ENCODE results near the gene CLSTN2.

The CLSTN2 gene

DNA sequence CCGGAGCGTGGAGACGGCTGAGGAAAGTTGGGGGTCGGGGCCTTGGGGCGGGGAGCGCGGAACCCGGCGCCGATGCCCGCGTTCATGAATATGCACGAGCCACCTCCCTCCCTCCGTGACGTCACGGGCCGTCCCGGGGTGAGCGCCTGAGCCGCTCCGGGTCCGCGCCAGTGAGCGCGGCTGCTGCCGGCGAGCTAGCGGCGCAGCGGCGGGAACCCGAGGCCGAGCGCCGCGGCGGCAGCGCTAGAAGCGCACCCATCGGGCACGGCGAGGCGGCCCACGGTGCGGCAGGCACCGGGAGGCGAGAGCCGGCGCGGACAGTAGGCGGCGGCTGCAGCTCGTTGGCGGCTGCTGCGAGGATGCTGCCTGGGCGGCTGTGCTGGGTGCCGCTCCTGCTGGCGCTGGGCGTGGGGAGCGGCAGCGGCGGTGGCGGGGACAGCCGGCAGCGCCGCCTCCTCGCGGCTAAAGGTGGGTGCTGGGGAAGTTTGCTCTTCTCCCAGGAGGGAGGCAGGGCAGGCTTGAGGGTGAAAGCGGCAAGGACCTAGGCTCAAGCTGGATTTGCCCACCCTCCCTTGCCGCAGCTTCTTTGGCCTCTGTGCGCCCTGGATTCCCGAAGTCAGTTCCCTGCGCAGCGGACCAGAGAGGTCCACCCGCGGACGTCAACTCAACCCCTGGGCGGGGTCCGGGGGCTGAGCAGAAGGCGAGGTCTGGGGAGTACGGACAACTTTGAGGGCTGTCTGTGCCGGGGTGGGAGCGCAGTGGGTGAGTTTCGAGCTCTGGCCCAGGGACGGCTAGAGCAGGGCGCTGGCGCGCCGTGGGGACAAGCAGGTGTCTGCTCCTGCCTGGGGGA lies at the start of gene CLSTN2:
Gene CLSTN2, plus strand, starts transcription at position 170 of the 850 bp plus-strand sequence.
- DNase-seq (ENCODE audit: low read depth, low spot score): peak; percentile 35
- H3K4me3 ChIP-seq (ENCODE audit: low read depth, low read length): peak within 1 kb of the TSS; percentile 39
- TF ChIP-seq, protein P1, sequence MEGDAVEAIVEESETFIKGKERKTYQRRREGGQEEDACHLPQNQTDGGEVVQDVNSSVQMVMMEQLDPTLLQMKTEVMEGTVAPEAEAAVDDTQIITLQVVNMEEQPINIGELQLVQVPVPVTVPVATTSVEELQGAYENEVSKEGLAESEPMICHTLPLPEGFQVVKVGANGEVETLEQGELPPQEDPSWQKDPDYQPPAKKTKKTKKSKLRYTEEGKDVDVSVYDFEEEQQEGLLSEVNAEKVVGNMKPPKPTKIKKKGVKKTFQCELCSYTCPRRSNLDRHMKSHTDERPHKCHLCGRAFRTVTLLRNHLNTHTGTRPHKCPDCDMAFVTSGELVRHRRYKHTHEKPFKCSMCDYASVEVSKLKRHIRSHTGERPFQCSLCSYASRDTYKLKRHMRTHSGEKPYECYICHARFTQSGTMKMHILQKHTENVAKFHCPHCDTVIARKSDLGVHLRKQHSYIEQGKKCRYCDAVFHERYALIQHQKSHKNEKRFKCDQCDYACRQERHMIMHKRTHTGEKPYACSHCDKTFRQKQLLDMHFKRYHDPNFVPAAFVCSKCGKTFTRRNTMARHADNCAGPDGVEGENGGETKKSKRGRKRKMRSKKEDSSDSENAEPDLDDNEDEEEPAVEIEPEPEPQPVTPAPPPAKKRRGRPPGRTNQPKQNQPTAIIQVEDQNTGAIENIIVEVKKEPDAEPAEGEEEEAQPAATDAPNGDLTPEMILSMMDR (IDR thresholded peaks at IDR 0.05; ENCODE audit: low read depth, low read length): no peak
- in situ Hi-C loops (cut with HindIII; ENCODE audit: low sequenced_read_pairs): no loop called here

DNA sequence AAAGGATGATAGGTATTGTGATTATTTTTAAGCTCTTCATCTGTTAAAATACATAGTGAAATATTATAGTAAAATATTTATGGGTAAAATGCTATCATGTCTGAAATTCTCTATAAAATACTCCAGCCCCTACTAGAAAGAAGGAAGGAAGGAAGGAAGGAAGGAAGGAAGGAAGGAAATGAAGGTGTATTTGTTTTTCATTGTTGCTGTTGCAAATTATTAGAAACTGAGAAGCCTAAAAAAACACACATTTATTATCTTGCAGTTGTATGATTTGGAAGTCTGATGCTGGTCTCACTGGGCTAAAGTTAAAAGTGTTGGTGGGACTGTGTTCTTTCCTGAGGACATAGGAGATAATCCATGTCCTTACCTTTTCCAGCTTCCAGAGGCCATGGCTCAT lies 47.6 kb upstream of the CLSTN2 start:
- H3K4me3 ChIP-seq (ENCODE audit: low read depth, low read length): no peak overlapping the region
- TF ChIP-seq, protein P1 (IDR thresholded peaks at IDR 0.05; ENCODE audit: low read depth, low read length): no peak
- DNase-seq (ENCODE audit: low read depth, low spot score): no peak
- in situ Hi-C loops (cut with HindIII; ENCODE audit: low sequenced_read_pairs): no loop called here

DNA sequence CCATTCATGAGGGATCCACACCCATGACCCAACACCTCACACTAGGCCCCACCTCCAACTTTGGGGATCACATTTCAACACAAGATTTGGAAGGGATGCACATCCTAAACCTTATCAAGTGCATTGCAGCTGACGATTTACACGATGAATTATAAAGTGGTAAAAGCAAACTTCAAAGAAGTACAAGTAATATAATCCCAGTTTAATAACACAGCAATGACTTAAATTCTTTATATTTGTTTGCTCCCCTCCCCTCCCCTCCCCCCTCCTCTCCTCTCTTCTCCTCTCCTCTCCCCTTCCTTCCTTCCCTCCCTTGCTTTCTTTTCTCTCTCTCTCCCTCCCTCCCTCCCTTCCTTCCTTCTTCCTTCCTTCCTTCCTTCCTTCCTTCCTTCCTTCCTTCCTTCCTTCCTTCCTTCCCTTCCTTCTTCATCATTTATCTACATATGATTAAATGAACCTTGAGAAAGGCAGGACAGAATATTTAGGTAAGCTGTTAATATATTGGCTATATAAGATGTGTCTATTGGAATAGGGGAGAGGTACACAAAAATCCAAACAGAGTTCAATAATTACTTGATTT lies 46.3 kb upstream of the CLSTN2 start:
- TF ChIP-seq, protein P1 (IDR thresholded peaks at IDR 0.05; ENCODE audit: low read depth, low read length): no peak
- no peak overlapping the region for H3K4me3 ChIP-seq (ENCODE audit: low read depth, low read length)
- no peak for DNase-seq (ENCODE audit: low read depth, low spot score)
- in situ Hi-C loops (cut with HindIII; ENCODE audit: low sequenced_read_pairs): no loop called here

DNA sequence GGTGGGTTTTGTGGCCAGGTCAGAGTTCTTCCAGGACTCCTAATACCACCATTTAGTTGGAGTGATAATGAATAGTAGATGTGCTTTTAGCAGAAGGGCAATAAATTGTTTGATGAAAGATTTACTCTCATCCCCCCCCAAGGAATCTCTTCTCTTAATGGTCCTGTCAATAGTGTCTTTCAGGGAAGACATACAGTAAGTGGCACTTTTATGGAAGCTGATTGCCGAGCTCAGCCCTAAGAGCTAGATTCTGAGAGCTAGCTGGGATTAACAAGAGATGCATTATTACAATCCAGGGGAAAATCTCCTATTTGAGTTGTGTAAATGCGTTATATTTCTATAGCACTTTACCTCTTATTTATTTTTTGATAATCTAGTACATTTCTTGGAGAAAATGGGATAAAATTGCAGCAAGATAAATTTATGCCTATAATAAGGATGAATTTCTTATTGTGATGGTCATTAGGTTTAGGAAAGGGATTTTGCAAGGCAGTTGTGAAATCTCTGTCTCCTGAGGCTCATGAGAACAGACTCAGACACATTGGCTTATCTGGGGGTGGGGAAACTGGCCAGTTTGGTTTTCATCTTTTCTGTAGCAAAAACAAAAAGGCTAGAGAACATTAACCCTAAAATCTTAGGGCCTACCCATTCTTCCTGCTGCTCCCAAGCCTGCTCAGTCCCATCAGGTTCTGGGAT lies 41.6 kb upstream of the CLSTN2 start:
- TF ChIP-seq, protein P1 (IDR thresholded peaks at IDR 0.05; ENCODE audit: low read depth, low read length): no peak
- DNase-seq (ENCODE audit: low read depth, low spot score): no peak
- no peak overlapping the region for H3K4me3 ChIP-seq (ENCODE audit: low read depth, low read length)
- in situ Hi-C loops (cut with HindIII; ENCODE audit: low sequenced_read_pairs): no loop called here

DNA sequence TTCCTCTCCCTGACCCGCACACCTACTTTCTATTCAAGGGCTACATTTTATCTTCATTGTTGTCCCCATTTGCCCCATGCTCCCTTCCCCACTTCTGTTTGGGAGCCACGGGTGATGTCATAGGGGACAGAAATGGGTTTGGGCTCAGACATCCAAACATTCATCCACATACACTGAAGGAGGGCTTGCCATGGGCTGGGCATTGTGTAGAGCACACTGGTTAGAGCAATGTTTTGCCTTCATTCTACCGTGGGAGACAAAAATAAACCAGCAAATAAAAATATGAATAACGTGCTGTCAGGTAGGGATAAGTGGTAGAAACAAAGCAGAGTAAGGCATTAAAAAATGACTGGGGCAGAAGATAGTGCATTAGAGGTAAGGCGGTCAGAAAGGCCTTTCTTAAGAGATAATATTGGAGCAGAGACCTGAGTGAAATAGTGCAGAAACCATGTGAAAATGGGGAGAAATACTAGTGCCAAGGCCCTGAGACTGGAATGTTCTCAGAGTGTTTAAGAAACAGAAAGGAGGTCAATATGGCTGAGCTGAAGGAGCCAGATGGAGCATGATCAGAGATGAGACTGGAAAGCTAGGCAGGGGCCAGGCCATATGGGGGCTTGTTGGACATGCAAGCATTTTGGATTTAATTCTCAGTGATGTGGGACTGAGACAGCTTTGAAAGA lies 40.9 kb upstream of the CLSTN2 start:
- in situ Hi-C loops (cut with HindIII; ENCODE audit: low sequenced_read_pairs): no loop called here
- no peak overlapping the region for H3K4me3 ChIP-seq (ENCODE audit: low read depth, low read length)
- TF ChIP-seq, protein P1 (IDR thresholded peaks at IDR 0.05; ENCODE audit: low read depth, low read length): no peak
- DNase-seq (ENCODE audit: low read depth, low spot score): no peak

DNA sequence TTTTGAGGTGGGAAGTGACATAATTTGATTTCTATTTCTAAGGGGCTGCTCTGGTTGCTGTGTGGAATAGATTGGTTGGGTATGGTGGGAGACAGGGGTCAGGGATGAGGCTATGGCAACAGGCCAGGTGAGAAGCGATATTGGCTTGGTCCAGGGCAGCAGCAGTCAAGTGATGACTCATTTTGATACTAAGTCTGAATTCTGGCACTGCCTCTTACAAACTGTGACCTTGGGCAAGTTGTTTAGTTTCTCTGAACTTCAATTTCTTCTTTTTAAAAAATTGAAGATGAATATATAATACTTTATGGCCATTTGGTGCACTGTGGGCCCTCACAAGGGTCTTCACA lies 40.4 kb upstream of the CLSTN2 start:
- no peak for DNase-seq (ENCODE audit: low read depth, low spot score)
- TF ChIP-seq, protein P1 (IDR thresholded peaks at IDR 0.05; ENCODE audit: low read depth, low read length): no peak
- in situ Hi-C loops (cut with HindIII; ENCODE audit: low sequenced_read_pairs): no loop called here
- H3K4me3 ChIP-seq (ENCODE audit: low read depth, low read length): no peak overlapping the region

Data from astrocyte of the spinal cord (primary cell).